HCT116 (cell line): Measurements from ENCODE around the gene TMEM87A. TPM values are rescaled to one million over a fixed set of nuclear protein-coding genes. Genes with fewer than 3 reads are reported as not detected.

Source experiments
- ATAC-seq: fragments of 200-7000 bp; cut with Tn5 transposase; 2 replicates; pipeline ENCODE4 v1.9.1; 2020; ENCODE audit warnings: mild to moderate bottlenecking, moderate library complexity
- BruUV-seq: library from RNA; stranded (reverse); fragments of 400-500 nt; replicated peaks from 2 replicates; lab custom pipeline; 2021; lab: Mats Ljungman, UMichigan
- CTCF ChIA-PET: fragments of 300-600 bp; sonication (Branson Sonifier 250); formaldehyde crosslinking; loops from one replicate; lab custom pipeline; 2021; ENCODE audit warnings: antibody characterized with exemption; lab: Charles Lee
- POLR2A ChIA-PET: fragments of 300-600, 350-600 bp; sonication (Branson Sonifier 250); formaldehyde crosslinking; loops from one replicate; lab custom pipeline; 2021; ENCODE audit warnings: antibody characterized with exemption; lab: Charles Lee
- RAD21 ChIA-PET, 2 experiments: fragments of 300-600 bp; sonication (Branson Sonifier 250); formaldehyde crosslinking; loops; one replicate each; lab custom pipeline; 2023; ENCODE audit warnings: low total read pairs in 2 of 2; ENCODE audit not compliant: uncharacterized antibody in 2 of 2, unreplicated experiment in 2 of 2, low non-redundant PET in 1 of 2; lab: Charles Lee
- DNase-seq: peaks from one replicate; pipeline ENCODE4 v3.0.0-alpha.2; 2010; ENCODE audit warnings: low read depth, low spot score
- H2AFZ ChIP-seq: fragments of 200-600 bp; shearing (Covaris generic), sonication (generic); 2 replicates; pipeline ENCODE4 v1.6.1; 2017; ENCODE audit warnings: low read depth, mixed run types, mixed read lengths, antibody characterized with exemption, low read length; ENCODE audit not compliant: poor library complexity, severe bottlenecking
- H3K27ac ChIP-seq: 2 replicates; pipeline ENCODE4 v1.5.1; 2012; ENCODE audit warnings: low read depth, low read length
- H3K27me3 ChIP-seq: fragments of 200-600 bp; sonication (generic); 2 replicates; pipeline ENCODE4 v1.6.1; 2016; ENCODE audit warnings: mixed run types, low read length, mixed read lengths; ENCODE audit not compliant: insufficient read depth
- H3K36me3 ChIP-seq, 2 experiments: fragments of 200-500 bp in 1 of 2; fragments of 200-600 bp in 1 of 2; sonication (Bioruptor generic) in 1 of 2; sonication (generic) in 1 of 2; 2 replicates each; pipeline versions ENCODE4 v1.5.1 to v1.6.1; 2014 to 2016; ENCODE audit warnings: low read length in 2 of 2, inconsistent platforms in 1 of 2, mixed read lengths in 1 of 2, mixed run types in 1 of 2; ENCODE audit not compliant: insufficient read depth in 2 of 2, control insufficient read depth in 1 of 2
- H3K4me1 ChIP-seq, 2 experiments: fragments of 200-600 bp in 1 of 2; sonication (generic) in 1 of 2; 2 replicates each; pipeline versions ENCODE4 v1.5.1 to v1.6.1; 2012 to 2017; ENCODE audit warnings: low read length in 2 of 2, inconsistent platforms in 1 of 2, mild to moderate bottlenecking in 1 of 2, mixed read lengths in 1 of 2, mixed run types in 1 of 2, moderate library complexity in 1 of 2; ENCODE audit not compliant: insufficient read depth in 2 of 2, control insufficient read depth in 1 of 2
- H3K4me2 ChIP-seq: fragments of 200-600 bp; sonication (generic); 2 replicates; pipeline ENCODE4 v1.6.1; 2017; ENCODE audit warnings: mixed run types, low read length, mixed read lengths
- H3K4me3 ChIP-seq, 2 experiments: fragments of 200-600 bp in 1 of 2; sonication (generic) in 1 of 2; replicated peaks in 1 of 2; 2 replicates each; pipeline ENCODE4 v1.5.1; 2011 to 2016; ENCODE audit warnings: low read length in 2 of 2, control low read depth in 1 of 2, low read depth in 1 of 2, mild to moderate bottlenecking in 1 of 2, mixed read lengths in 1 of 2, mixed run types in 1 of 2
- H3K79me2 ChIP-seq: fragments of 200-600 bp; sonication (generic); 2 replicates; pipeline ENCODE4 v1.6.1; 2017; ENCODE audit warnings: mild to moderate bottlenecking, mixed run types, low read length, moderate library complexity, mixed read lengths; ENCODE audit not compliant: insufficient read depth
- H3K9ac ChIP-seq: fragments of 200-600 bp; sonication (generic); 2 replicates; pipeline ENCODE4 v1.6.1; 2016; ENCODE audit warnings: low read length, mixed read lengths
- H3K9me2 ChIP-seq: fragments of 200-600 bp; sonication (generic), shearing (Covaris generic); 2 replicates; pipeline ENCODE4 v1.6.1; 2017; ENCODE audit warnings: mixed run types, mild to moderate bottlenecking, moderate library complexity; ENCODE audit not compliant: insufficient read depth
- H3K9me3 ChIP-seq, 2 experiments: fragments of 200-500 bp in 1 of 2; fragments of 200-600 bp in 1 of 2; sonication (Bioruptor generic) in 1 of 2; sonication (generic) in 1 of 2; 2 replicates each; pipeline ENCODE4 v1.6.1; 2014 to 2017; ENCODE audit warnings: low read length in 2 of 2, mixed read lengths in 2 of 2, inconsistent platforms in 1 of 2, low read depth in 1 of 2, mild to moderate bottlenecking in 1 of 2, mixed run types in 1 of 2, moderate library complexity in 1 of 2; ENCODE audit not compliant: control insufficient read depth in 1 of 2, insufficient read depth in 1 of 2
- H4K20me1 ChIP-seq: fragments of 200-600 bp; sonication (generic), shearing (Covaris generic); 2 replicates; pipeline ENCODE4 v1.6.1; 2017; ENCODE audit warnings: mixed run types, mild to moderate bottlenecking, moderate library complexity; ENCODE audit not compliant: insufficient read depth
- ATF3 ChIP-seq: IDR thresholded peaks from 2 replicates; pipeline ENCODE4 v1.6.1; 2012
- CBX3 ChIP-seq: IDR thresholded peaks from 2 replicates; pipeline ENCODE4 v1.6.1; 2012; ENCODE audit warnings: low read depth
- CEBPB ChIP-seq: IDR thresholded peaks from 2 replicates; pipeline ENCODE4 v1.6.1; 2012; ENCODE audit warnings: low read depth
- EGR1 ChIP-seq: IDR thresholded peaks from 2 replicates; pipeline ENCODE4 v1.6.1; 2012; ENCODE audit warnings: low read depth
- ELF1 ChIP-seq: IDR thresholded peaks from 2 replicates; pipeline ENCODE4 v1.6.1; 2012; ENCODE audit warnings: low read depth, borderline replicate concordance
- EZH2 ChIP-seq: fragments of 200-600 bp; sonication (generic); IDR thresholded peaks from 2 replicates; pipeline ENCODE4 v1.6.1; 2017; ENCODE audit warnings: antibody characterized with exemption, mixed run types
- JUND ChIP-seq: IDR thresholded peaks from 2 replicates; pipeline ENCODE4 v1.6.1; 2012
- MAX ChIP-seq: IDR thresholded peaks from 2 replicates; pipeline ENCODE4 v1.6.1; 2012
- POLR2A ChIP-seq: IDR thresholded peaks from 2 replicates; pipeline ENCODE4 v1.7.0; 2011; ENCODE audit warnings: borderline replicate concordance; ENCODE audit not compliant: insufficient read depth, insufficient read length; ENCODE audit errors: extremely low read depth
- RAD21 ChIP-seq: IDR thresholded peaks from 2 replicates; pipeline ENCODE4 v1.6.1; 2012; ENCODE audit warnings: low read depth, mild to moderate bottlenecking
- SIN3A ChIP-seq: IDR thresholded peaks from 2 replicates; pipeline ENCODE4 v1.6.1; 2012; ENCODE audit warnings: low read depth
- SP1 ChIP-seq: IDR thresholded peaks from 2 replicates; pipeline ENCODE4 v1.6.1; 2012; ENCODE audit warnings: low read depth
- SRF ChIP-seq: IDR thresholded peaks from 2 replicates; pipeline ENCODE4 v1.6.1; 2012; ENCODE audit warnings: low read depth
- TCF7L2 ChIP-seq: IDR thresholded peaks from 2 replicates; pipeline ENCODE4 v1.7.0; 2011; ENCODE audit warnings: borderline replicate concordance, inconsistent platforms; ENCODE audit not compliant: insufficient read depth, insufficient read length; ENCODE audit errors: extremely low read depth
- ZBTB33 ChIP-seq: IDR thresholded peaks from 2 replicates; pipeline ENCODE4 v1.6.1; 2011; ENCODE audit warnings: mild to moderate bottlenecking, low read length, moderate library complexity; ENCODE audit not compliant: insufficient replicate concordance; ENCODE audit errors: extremely low read depth
- ZFX ChIP-seq: fragments of 450-650 bp; IDR thresholded peaks from 2 replicates; pipeline ENCODE4 v1.6.1; 2017
- ZNF274 ChIP-seq: fragments of 200-500 bp; sonication (Bioruptor generic); IDR thresholded peaks from 2 replicates; pipeline ENCODE4 v1.6.1; 2014; ENCODE audit warnings: mild to moderate bottlenecking, low read depth, low read length, inconsistent platforms
- intact Hi-C: fragments of 100-400 bp; cut with micrococcal nuclease; formaldehyde crosslinking; loops from 2 replicates; pipeline ENCODE4 v1.10.0; 2022
- total RNA-seq: library from RNA; stranded (reverse); gene quantifications from one replicate; pipeline ENCODE4 v1.2.1, GENCODE V29; 2021; ENCODE audit not compliant: unreplicated experiment

TMEM87A gene
- total RNA-seq, 1 experiment from 2014 or later: 44.0 TPM

GRCh38 chr15:42264795-42265194, 8.4 kb downstream of the TMEM87A start (continued):
- TF ChIP-seq ELF1 (no peak), CBX3 (no peak)

- Histone ChIP-seq H3K9me3 (peaks cover 0 to 5% of the 10 kb centered on the region in 2 experiments; a peak in 1 of 4 replicates), H3K9me2 (no peaks in the 10 kb centered on the region), H3K9ac (no peak overlapping the region), H3K36me3 (peaks cover 9 to 39% of the 10 kb centered on the region in 2 experiments; a peak in 2 of 4 replicates), H3K27ac (no peak overlapping the region), H3K4me1 (no peaks in the 10 kb centered on the region), H3K27me3 (no peaks in the 10 kb centered on the region), H3K79me2 (peaks cover 9% of the 10 kb centered on the region; the same call in 1 of the 2 replicates), H4K20me1 (no peaks in the 10 kb centered on the region), H3K4me3 (no peak overlapping the region), H2AFZ (no peak overlapping the region), H3K4me2 (no peak overlapping the region)
- RAD21 ChIA-PET: no interaction called here
- intact Hi-C loops: no loop called here
- POLR2A ChIA-PET: interaction anchor here (1.4 kb wide), 1 partner anchor 20 kb away, joined by 3 read pairs; the partner anchor contains the start of genes GANC and TMEM87A
- no peak for DNase-seq
- CTCF ChIA-PET: no interaction called here
- no peak for ATAC-seq
- BruUV-seq: no TSS peak
- TF ChIP-seq CBX3 (no peak), CEBPB (no peak), POLR2A (no peak), JUND (no peak), ZBTB33 (no peak), ZNF274 (no peak), RAD21 (no peak), ELF1 (no peak), EGR1 (no peak), EZH2 (no peak), MAX (no peak), ATF3 (no peak), SIN3A (no peak), ZFX (no peak), TCF7L2 (no peak), SRF (no peak), SP1 (no peak)
Observed at GRCh38 chr15:42253300-42253699, 19.9 kb downstream of the TMEM87A start.
